Hepatocyte (in vitro differentiated cells): Measurements from ENCODE around the gene FMNL2.

Experiments used
- EZH2phosphoT487 ChIP-seq: fragments of 200-600 bp; sonication (generic); IDR thresholded peaks from one replicate; pipeline ENCODE4 v1.6.1; 2018; ENCODE audit warnings: antibody characterized with exemption, mild to moderate bottlenecking, low read depth, moderate library complexity; ENCODE audit not compliant: unreplicated experiment, severe bottlenecking
- TF ChIP-seq, protein P1 (sequence below): fragments of 200-600 bp; sonication (generic); IDR thresholded peaks from 2 replicates; pipeline ENCODE4 v1.5.1; 2016; ENCODE audit warnings: antibody characterized with exemption, mild to moderate bottlenecking; ENCODE audit not compliant: poor library complexity

DNA sequence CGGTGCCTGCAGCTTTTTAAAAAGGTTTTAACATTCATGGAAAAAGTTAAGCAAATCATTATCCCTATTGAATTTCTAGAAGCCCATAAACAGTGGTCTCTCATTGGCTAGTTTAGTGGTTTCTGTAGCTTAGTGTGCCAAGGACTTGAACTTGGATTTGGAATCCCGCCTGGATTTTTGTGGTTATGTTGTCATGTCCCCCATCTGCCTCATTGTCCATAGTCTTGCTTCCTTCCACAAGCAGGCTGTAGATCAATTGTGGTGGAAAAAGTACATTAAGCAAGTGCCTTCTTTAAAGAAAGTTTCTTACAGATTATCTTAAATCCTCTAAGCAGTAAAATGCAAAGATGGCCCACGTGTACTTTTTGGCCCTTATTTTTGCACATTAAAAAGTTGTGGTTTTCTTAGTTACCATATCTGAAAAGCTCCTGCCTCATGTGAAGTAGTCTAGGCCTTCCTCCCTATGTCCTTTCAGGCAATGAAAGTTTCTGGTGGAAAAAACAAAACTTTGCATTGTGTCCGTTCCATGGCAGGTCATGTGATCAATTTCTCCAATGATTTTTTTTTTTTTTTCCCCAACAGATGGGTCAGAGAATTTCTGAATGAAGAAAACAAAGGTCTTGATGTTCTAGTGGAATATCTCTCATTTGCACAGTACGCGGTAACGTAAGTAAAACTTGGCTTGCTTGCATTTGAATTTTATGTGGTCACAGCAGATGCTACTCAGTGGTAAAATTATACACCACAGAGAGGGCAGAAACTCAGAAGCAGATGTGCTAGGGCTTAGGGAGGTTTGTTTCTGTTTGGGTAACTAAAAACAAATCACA is 223.4 kb downstream of the FMNL2 start:
- TF ChIP-seq, protein P1, sequence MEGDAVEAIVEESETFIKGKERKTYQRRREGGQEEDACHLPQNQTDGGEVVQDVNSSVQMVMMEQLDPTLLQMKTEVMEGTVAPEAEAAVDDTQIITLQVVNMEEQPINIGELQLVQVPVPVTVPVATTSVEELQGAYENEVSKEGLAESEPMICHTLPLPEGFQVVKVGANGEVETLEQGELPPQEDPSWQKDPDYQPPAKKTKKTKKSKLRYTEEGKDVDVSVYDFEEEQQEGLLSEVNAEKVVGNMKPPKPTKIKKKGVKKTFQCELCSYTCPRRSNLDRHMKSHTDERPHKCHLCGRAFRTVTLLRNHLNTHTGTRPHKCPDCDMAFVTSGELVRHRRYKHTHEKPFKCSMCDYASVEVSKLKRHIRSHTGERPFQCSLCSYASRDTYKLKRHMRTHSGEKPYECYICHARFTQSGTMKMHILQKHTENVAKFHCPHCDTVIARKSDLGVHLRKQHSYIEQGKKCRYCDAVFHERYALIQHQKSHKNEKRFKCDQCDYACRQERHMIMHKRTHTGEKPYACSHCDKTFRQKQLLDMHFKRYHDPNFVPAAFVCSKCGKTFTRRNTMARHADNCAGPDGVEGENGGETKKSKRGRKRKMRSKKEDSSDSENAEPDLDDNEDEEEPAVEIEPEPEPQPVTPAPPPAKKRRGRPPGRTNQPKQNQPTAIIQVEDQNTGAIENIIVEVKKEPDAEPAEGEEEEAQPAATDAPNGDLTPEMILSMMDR = no peak
- no peak for TF ChIP-seq EZH2phosphoT487
